ENCODE measurements around the gene VAT1L. TPM values are rescaled to one million over a fixed set of nuclear protein-coding genes. Genes with fewer than 3 reads are reported as not detected.

Gene VAT1L
- total RNA-seq, 2 donors from 2014 or later = 0.53 to 4.1 TPM

DNA sequence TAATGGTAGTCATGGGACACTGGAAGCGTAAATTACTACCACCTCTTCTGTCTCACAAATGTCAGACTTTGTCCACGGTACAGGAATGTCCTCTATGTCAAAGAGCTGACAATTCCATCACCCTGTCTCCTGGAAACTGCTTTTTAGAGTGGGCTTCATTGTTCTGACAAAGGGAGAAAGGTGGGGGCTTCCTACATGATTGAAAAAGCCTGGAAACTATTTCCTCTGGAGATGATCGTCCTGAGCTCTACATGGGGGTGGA is 53.1 kb downstream of the VAT1L start:
- no peak overlapping the region for H3K4me3 Mint-ChIP-seq
- WGBS, 2 experiments (ENCODE audit: insufficient coverage in 1 of 2, insufficient read length in 1 of 2) = 66 to 86% methylated on average over 3 of the region's 3 CpGs

GRCh38 chr16:77842468-77842867 is 54.1 kb downstream of the VAT1L start:
- no peak for TF ChIP-seq CTCF (conservative IDR thresholded peaks at IDR 0.05)
- Mint-ChIP-seq H3K36me3 (ENCODE audit: low read depth) (no peaks in the 10 kb centered on the region), H3K4me3 (no peak overlapping the region), H3K4me1 (peaks cover 2% of the 10 kb centered on the region), H3K27ac (no peak overlapping the region), H3K27me3 (ENCODE audit: insufficient read depth) (peaks cover 1% of the 10 kb centered on the region), H3K9me3 (no peaks in the 10 kb centered on the region)
- DNase-seq = no peak
- H3K4me3 ChIP-seq (ENCODE audit: low read length) = no peak overlapping the region
- no peaks in the 10 kb centered on the region for H3K4me1 ChIP-seq (ENCODE audit: control insufficient read depth, insufficient read depth, low read length)
- no peaks in the 10 kb centered on the region for H3K27me3 ChIP-seq (ENCODE audit: control insufficient read depth, insufficient read depth, low read length, poor library complexity, severe bottlenecking)
- H3K27ac ChIP-seq (ENCODE audit: low read depth, low read length) = no peak overlapping the region
- no peaks in the 10 kb centered on the region for H3K9me3 ChIP-seq (ENCODE audit: control insufficient read depth, low read length)
- no peaks in the 10 kb centered on the region for H3K36me3 ChIP-seq (ENCODE audit: control insufficient read depth, insufficient read depth, low read length)
- no peak overlapping the region for H3K9ac ChIP-seq (ENCODE audit: extremely low read depth, low read length, poor library complexity, severe bottlenecking)
- WGBS, 2 experiments (ENCODE audit: insufficient coverage in 1 of 2, insufficient read length in 1 of 2) = 91 to 92% methylated on average over 2 to 3 of the region's 3 CpGs

More for the DNA sequence above, 53.1 kb downstream of the VAT1L start:
- Histone ChIP-seq H3K27ac (ENCODE audit: low read depth, low read length) (no peak overlapping the region), H3K9ac (ENCODE audit: extremely low read depth, low read length, poor library complexity, severe bottlenecking) (no peak overlapping the region), H3K27me3 (ENCODE audit: control insufficient read depth, insufficient read depth, low read length, poor library complexity, severe bottlenecking) (no peaks in the 10 kb centered on the region), H3K4me1 (ENCODE audit: control insufficient read depth, insufficient read depth, low read length) (no peaks in the 10 kb centered on the region), H3K36me3 (ENCODE audit: control insufficient read depth, insufficient read depth, low read length) (no peaks in the 10 kb centered on the region), H3K4me3 (ENCODE audit: low read length) (no peak overlapping the region), H3K9me3 (ENCODE audit: control insufficient read depth, low read length) (no peaks in the 10 kb centered on the region)
- H3K27ac Mint-ChIP-seq = no peak overlapping the region
- peaks cover 1% of the 10 kb centered on the region for H3K27me3 Mint-ChIP-seq (ENCODE audit: insufficient read depth)
- H3K9me3 Mint-ChIP-seq = no peaks in the 10 kb centered on the region
- DNase-seq = no peak
- no peak for TF ChIP-seq CTCF (conservative IDR thresholded peaks at IDR 0.05)
- H3K4me1 Mint-ChIP-seq = peaks cover 2% of the 10 kb centered on the region
- H3K36me3 Mint-ChIP-seq (ENCODE audit: low read depth) = no peaks in the 10 kb centered on the region

GRCh38 chr16:77843405-77843804 is 55.0 kb downstream of the VAT1L start:
- 87 to 88% methylated on average over 3 of the region's 3 CpGs for WGBS, 2 experiments (ENCODE audit: insufficient coverage in 1 of 2, insufficient read length in 1 of 2)
- Histone ChIP-seq H3K27ac (ENCODE audit: low read depth, low read length) (no peak overlapping the region), H3K4me1 (ENCODE audit: control insufficient read depth, insufficient read depth, low read length) (no peaks in the 10 kb centered on the region), H3K36me3 (ENCODE audit: control insufficient read depth, insufficient read depth, low read length) (no peaks in the 10 kb centered on the region), H3K4me3 (ENCODE audit: low read length) (no peak overlapping the region), H3K27me3 (ENCODE audit: control insufficient read depth, insufficient read depth, low read length, poor library complexity, severe bottlenecking) (no peaks in the 10 kb centered on the region), H3K9me3 (ENCODE audit: control insufficient read depth, low read length) (no peaks in the 10 kb centered on the region), H3K9ac (ENCODE audit: extremely low read depth, low read length, poor library complexity, severe bottlenecking) (no peak overlapping the region)
- Mint-ChIP-seq H3K36me3 (ENCODE audit: low read depth) (no peaks in the 10 kb centered on the region), H3K27me3 (ENCODE audit: insufficient read depth) (peaks cover under 1% of the 10 kb centered on the region), H3K27ac (no peak overlapping the region), H3K9me3 (no peaks in the 10 kb centered on the region), H3K4me3 (no peak overlapping the region), H3K4me1 (peaks cover under 1% of the 10 kb centered on the region)
- TF ChIP-seq CTCF (conservative IDR thresholded peaks at IDR 0.05) = no peak
- no peak for DNase-seq

All from endodermal cell (in vitro differentiated cells).